GM23248 (cell line): ENCODE data around the gene TEAD3. TPM values are rescaled to one million over a fixed set of nuclear protein-coding genes. Genes with fewer than 3 reads are reported as not detected.

ENCODE experiments used
- DNase-seq: peaks from one replicate; pipeline ENCODE4 v3.0.0-alpha.2; 2015
- H2AFZ ChIP-seq: fragments of 200-600 bp; sonication (generic); 2 replicates; pipeline ENCODE4 v1.6.1; 2016; ENCODE audit warnings: antibody characterized with exemption
- H3F3A ChIP-seq: fragments of 200-600 bp; sonication (generic); 2 replicates; pipeline ENCODE4 v1.6.1; 2016; ENCODE audit warnings: mild to moderate bottlenecking, antibody characterized with exemption, mixed run types; ENCODE audit not compliant: insufficient read depth
- H3K27ac ChIP-seq: fragments of 200-600 bp; sonication (generic); 2 replicates; pipeline ENCODE4 v1.5.1; 2016; ENCODE audit warnings: mild to moderate bottlenecking
- H3K27me3 ChIP-seq: fragments of 200-600 bp; sonication (generic); replicated peaks from 2 replicates; pipeline ENCODE4 v1.6.1; 2016; ENCODE audit warnings: mild to moderate bottlenecking; ENCODE audit not compliant: insufficient read depth
- H3K36me3 ChIP-seq: fragments of 200-600 bp; sonication (generic); 2 replicates; pipeline ENCODE4 v1.6.1; 2016; ENCODE audit warnings: low read depth, mild to moderate bottlenecking
- H3K4me1 ChIP-seq: fragments of 200-600 bp; sonication (generic); 2 replicates; pipeline ENCODE4 v1.6.1; 2016; ENCODE audit warnings: mild to moderate bottlenecking; ENCODE audit not compliant: insufficient read depth
- H3K4me2 ChIP-seq: fragments of 200-600 bp; sonication (generic); one replicate; pipeline ENCODE4 v1.6.1; 2016; ENCODE audit warnings: mild to moderate bottlenecking; ENCODE audit not compliant: unreplicated experiment
- H3K4me3 ChIP-seq: fragments of 200-600 bp; sonication (generic); 2 replicates; pipeline ENCODE4 v1.5.1; 2016; ENCODE audit warnings: mild to moderate bottlenecking
- H3K79me2 ChIP-seq: fragments of 200-600 bp; sonication (generic); 2 replicates; pipeline ENCODE4 v1.6.1; 2016; ENCODE audit warnings: mild to moderate bottlenecking; ENCODE audit not compliant: insufficient read depth
- H3K9ac ChIP-seq: fragments of 200-600 bp; sonication (generic); 2 replicates; pipeline ENCODE4 v1.6.1; 2016; ENCODE audit warnings: mild to moderate bottlenecking
- H3K9me2 ChIP-seq: fragments of 200-600 bp; sonication (generic); 2 replicates; pipeline ENCODE4 v1.6.1; 2016; ENCODE audit warnings: mixed run types, mild to moderate bottlenecking, moderate library complexity; ENCODE audit not compliant: insufficient read depth
- H3K9me3 ChIP-seq: fragments of 200-600 bp; sonication (generic); one replicate; pipeline ENCODE4 v1.6.1; 2017; ENCODE audit warnings: low read depth
- H4K20me1 ChIP-seq: fragments of 200-600 bp; sonication (generic); 2 replicates; pipeline ENCODE4 v1.6.0; 2016; ENCODE audit not compliant: insufficient read depth
- EZH2 ChIP-seq: fragments of 200-600 bp; sonication (generic); IDR thresholded peaks from 2 replicates; pipeline ENCODE4 v1.6.1; 2018; ENCODE audit warnings: antibody characterized with exemption, mild to moderate bottlenecking; ENCODE audit not compliant: insufficient read depth, poor library complexity, severe bottlenecking
- EZH2phosphoT487 ChIP-seq: fragments of 200-600 bp; sonication (generic); IDR thresholded peaks from 2 replicates; pipeline ENCODE4 v1.6.1; 2018; ENCODE audit warnings: antibody characterized with exemption, moderate library complexity, mild to moderate bottlenecking, low read depth; ENCODE audit not compliant: insufficient read depth
- WGBS, 2 experiments: methylation state at CpG; one replicate each; pipeline ENCODE4 v1.1.6; 2015 to 2017; ENCODE audit warnings: low lambda C conversion rate in 2 of 2, low coverage in 1 of 2; ENCODE audit errors: missing lambda C conversion rate in 2 of 2; 5-methylcytosine and 5-hydroxymethylcytosine counted together
- in situ Hi-C: fragments of 300-500 bp; cut with MboI; formaldehyde crosslinking; loops from 2 replicates; pipeline ENCODE4 v1.15.0; 2020
- polyA plus RNA-seq: library from polyadenylated mRNA; unstranded; fragments of >200 nt; fragmentation: Nextera tagmentation; extraction: Ambion mirVana; gene quantifications from 2 replicates; pipeline ENCODE4 v1.2.1, GENCODE V29; 2016
- total RNA-seq: library from RNA; depleted of rRNA; stranded (reverse); fragments of >200 nt; shearing (Covaris generic); gene quantifications from 2 replicates; pipeline ENCODE4 v1.2.3, GENCODE V29; 2014

The TEAD3 gene
- total and polyA plus RNA-seq, 2 experiments from 2014 or later = 6.9 to 10.5 TPM

GRCh38 chr6:35492258-35492973 is 4.5 kb downstream of the TEAD3 start:
- in situ Hi-C loops = no loop called here
- Histone ChIP-seq H3K4me1 (peaks cover 27% of the 10 kb centered on the region), H3K9me2 (no peaks in the 10 kb centered on the region), H4K20me1 (no peaks in the 10 kb centered on the region), H3K27ac (no peak overlapping the region), H3K9me3 (no peaks in the 10 kb centered on the region), H3K27me3 (no peaks in the 10 kb centered on the region), H3K4me2 (no peak overlapping the region), H3K79me2 (peaks cover 92% of the 10 kb centered on the region), H3K4me3 (no peak overlapping the region), H3K36me3 (no peaks in the 10 kb centered on the region), H3F3A (no peaks in the 10 kb centered on the region), H2AFZ (no peak overlapping the region), H3K9ac (no peak overlapping the region)
- 57 to 58% methylated on average over 6 to 7 of the region's 7 CpGs for WGBS, 2 experiments
- no peak for DNase-seq
- TF ChIP-seq EZH2phosphoT487 = no peak

- Histone ChIP-seq H3K4me1 (peaks cover 27% of the 10 kb centered on the region), H3K27me3 (no peaks in the 10 kb centered on the region), H3K79me2 (peaks cover 99% of the 10 kb centered on the region), H3K9me2 (no peaks in the 10 kb centered on the region), H4K20me1 (no peaks in the 10 kb centered on the region), H3K27ac (no peak overlapping the region), H2AFZ (no peak overlapping the region), H3K9ac (no peak overlapping the region), H3K36me3 (no peaks in the 10 kb centered on the region), H3K9me3 (no peaks in the 10 kb centered on the region), H3K4me2 (no peak overlapping the region), H3K4me3 (no peak overlapping the region), H3F3A (no peaks in the 10 kb centered on the region)
- no peak for TF ChIP-seq EZH2phosphoT487
- TF ChIP-seq EZH2 = no peak
- 78 to 80% methylated on average over 4 to 5 of the region's 5 CpGs for WGBS, 2 experiments
- DNase-seq = no peak
- in situ Hi-C loops = no loop called here
These were observed 5.2 kb downstream of the TEAD3 start for GRCh38 chr6:35491558-35492257.

- H3K4me3 ChIP-seq = no peak overlapping the region
- no peaks in the 10 kb centered on the region for H4K20me1 ChIP-seq
- H3K36me3 ChIP-seq = no peaks in the 10 kb centered on the region
- no peak for DNase-seq
- peak overlapping the region; percentile 67 for H3K4me2 ChIP-seq
- in situ Hi-C loops = no loop called here
- TF ChIP-seq EZH2phosphoT487 (no peak), EZH2 (no peak)
- no peaks in the 10 kb centered on the region for H3K9me2 ChIP-seq
- WGBS, 2 experiments = 90 to 96% methylated on average over 7 to 8 of the region's 8 CpGs
- peaks cover 27% of the 10 kb centered on the region for H3K4me1 ChIP-seq
- peaks cover 99% of the 10 kb centered on the region for H3K79me2 ChIP-seq
- H3K27me3 ChIP-seq = no peaks in the 10 kb centered on the region
- H3K9me3 ChIP-seq = no peaks in the 10 kb centered on the region
- no peak overlapping the region for H3K27ac ChIP-seq
- H3K9ac ChIP-seq = 0 out of 2 replicates have a peak overlapping the region, but pooled peaks have one; percentile 37
- H2AFZ ChIP-seq = no peak overlapping the region
- no peaks in the 10 kb centered on the region for H3F3A ChIP-seq
These were observed 5.9 kb downstream of the TEAD3 start for GRCh38 chr6:35490821-35491557.

GRCh38 chr6:35489995-35490791 is 6.7 kb downstream of the TEAD3 start:
- Histone ChIP-seq H3K36me3 (no peaks in the 10 kb centered on the region), H2AFZ (peak overlapping the region; percentile 62), H3K27me3 (no peaks in the 10 kb centered on the region), H4K20me1 (no peaks in the 10 kb centered on the region), H3K4me2 (peak overlapping the region; percentile 67), H3K9ac (0 out of 2 replicates have a peak overlapping the region, but pooled peaks have one; percentile 37), H3F3A (no peaks in the 10 kb centered on the region), H3K4me1 (peaks cover 25% of the 10 kb centered on the region), H3K9me3 (no peaks in the 10 kb centered on the region), H3K9me2 (no peaks in the 10 kb centered on the region), H3K27ac (no peak overlapping the region), H3K79me2 (peaks cover 99% of the 10 kb centered on the region), H3K4me3 (peak overlapping the region; percentile 40)
- TF ChIP-seq EZH2 (no peak), EZH2phosphoT487 (no peak)
- in situ Hi-C loops = no loop called here
- peak; percentile 75 for DNase-seq
- 9 to 18% methylated on average over 16 to 26 of the region's 28 CpGs for WGBS, 2 experiments
